Small intestine (tissue), 7 donors: ENCODE measurements around the gene DCP2. TPM values are rescaled to one million over a fixed set of nuclear protein-coding genes. Genes with fewer than 3 reads are reported as not detected.

ENCODE experiments used
- DNase-seq, 2 donors: peaks; one replicate each; pipeline versions ENCODE4 v3.0.0 to v3.0.0-alpha.2; 2013
- FAIRE-seq: peaks from 2 replicates; lab custom pipeline; 2012; peaks lifted over from hg19 to GRCh38; lab: Jason Lieb, UNC
- H3K27ac ChIP-seq, 3 donors: one replicate each; pipeline ENCODE4 v1.5.1; 2013; ENCODE audit warnings: low read length in 2 of 3, mild to moderate bottlenecking in 2 of 3, control low read depth in 1 of 3, inconsistent platforms in 1 of 3, low read depth in 1 of 3, moderate library complexity in 1 of 3
- H3K27me3 ChIP-seq, 3 donors: one replicate each; pipeline ENCODE4 v1.6.1; 2013; ENCODE audit warnings: low read length in 3 of 3, inconsistent platforms in 1 of 3; ENCODE audit not compliant: control insufficient read depth in 3 of 3, insufficient read depth in 3 of 3
- H3K36me3 ChIP-seq, 3 donors: one replicate each; pipeline ENCODE4 v1.6.1; 2013; ENCODE audit warnings: low read length in 3 of 3, inconsistent platforms in 1 of 3, low read depth in 1 of 3, mild to moderate bottlenecking in 1 of 3, moderate library complexity in 1 of 3; ENCODE audit not compliant: control insufficient read depth in 3 of 3, insufficient read depth in 2 of 3
- H3K4me1 ChIP-seq, 3 donors: one replicate each; pipeline ENCODE4 v1.6.1; 2013; ENCODE audit warnings: low read length in 2 of 3, inconsistent platforms in 1 of 3, low read depth in 1 of 3, mild to moderate bottlenecking in 1 of 3, moderate library complexity in 1 of 3; ENCODE audit not compliant: control insufficient read depth in 3 of 3, insufficient read depth in 2 of 3
- H3K4me3 ChIP-seq, 3 donors: one replicate each; pipeline ENCODE4 v1.5.1; 2013; ENCODE audit warnings: low read length in 3 of 3, control low read depth in 1 of 3, inconsistent platforms in 1 of 3, low read depth in 1 of 3, mild to moderate bottlenecking in 1 of 3, moderate library complexity in 1 of 3
- H3K9me3 ChIP-seq, 2 donors: one replicate each; pipeline ENCODE4 v1.6.1; 2013; ENCODE audit warnings: low read depth in 1 of 2, low read length in 1 of 2; ENCODE audit not compliant: control insufficient read depth in 2 of 2, insufficient read depth in 1 of 2
- WGBS, 3 donors: extraction: QIAGEN DNeasy Blood & Tissue Kit; methylation state at CpG; one replicate each; pipeline ENCODE4 v1.1.7; 2013; 5-methylcytosine and 5-hydroxymethylcytosine counted together
- polyA plus RNA-seq, 4 donors: library from polyadenylated mRNA; stranded (reverse) in 3 of 4; unstranded in 1 of 4; fragments of 200-250 nt in 3 of 4; fragments of 120-200 nt in 1 of 4; gene quantifications; one replicate each; pipeline versions ENCODE4 v1.2.1 to v1.2.3, GENCODE V29; 2013
- donor health status: healthy with polysubstance abuse.
- donor health status: control.
- donor health status: control.
- donor health status: Bipolar disorder and iron deficiency.
- donor health status: healthy.

Gene DCP2
- polyA plus RNA-seq, 4 donors: 5.6 to 19.5 (median 8.0) TPM

DNA sequence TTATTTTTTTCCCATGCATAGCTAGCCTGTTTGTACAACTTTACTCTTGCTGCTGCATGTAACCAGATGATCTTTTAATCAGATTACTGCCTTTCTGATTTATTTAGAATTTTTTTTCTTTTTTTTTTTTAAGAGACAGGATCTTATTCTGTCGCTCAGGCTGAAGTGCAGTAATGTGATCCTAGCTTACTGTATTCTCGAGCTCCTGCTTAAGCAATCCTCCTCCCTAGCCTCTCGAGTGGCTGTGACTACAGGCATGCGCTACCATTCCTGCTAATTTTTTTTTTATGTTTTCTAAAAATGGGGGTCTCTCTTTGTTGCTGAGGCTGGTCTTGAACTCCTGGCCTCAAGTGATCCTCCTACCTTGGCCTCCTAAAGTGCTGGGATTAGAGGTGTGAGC is 9.6 kb downstream of the DCP2 start:
- no peak for FAIRE-seq
- 92 to 99% (median 95%) methylated on average over 4 of the region's 4 CpGs for WGBS, 3 donors
- no peak for DNase-seq

DNA sequence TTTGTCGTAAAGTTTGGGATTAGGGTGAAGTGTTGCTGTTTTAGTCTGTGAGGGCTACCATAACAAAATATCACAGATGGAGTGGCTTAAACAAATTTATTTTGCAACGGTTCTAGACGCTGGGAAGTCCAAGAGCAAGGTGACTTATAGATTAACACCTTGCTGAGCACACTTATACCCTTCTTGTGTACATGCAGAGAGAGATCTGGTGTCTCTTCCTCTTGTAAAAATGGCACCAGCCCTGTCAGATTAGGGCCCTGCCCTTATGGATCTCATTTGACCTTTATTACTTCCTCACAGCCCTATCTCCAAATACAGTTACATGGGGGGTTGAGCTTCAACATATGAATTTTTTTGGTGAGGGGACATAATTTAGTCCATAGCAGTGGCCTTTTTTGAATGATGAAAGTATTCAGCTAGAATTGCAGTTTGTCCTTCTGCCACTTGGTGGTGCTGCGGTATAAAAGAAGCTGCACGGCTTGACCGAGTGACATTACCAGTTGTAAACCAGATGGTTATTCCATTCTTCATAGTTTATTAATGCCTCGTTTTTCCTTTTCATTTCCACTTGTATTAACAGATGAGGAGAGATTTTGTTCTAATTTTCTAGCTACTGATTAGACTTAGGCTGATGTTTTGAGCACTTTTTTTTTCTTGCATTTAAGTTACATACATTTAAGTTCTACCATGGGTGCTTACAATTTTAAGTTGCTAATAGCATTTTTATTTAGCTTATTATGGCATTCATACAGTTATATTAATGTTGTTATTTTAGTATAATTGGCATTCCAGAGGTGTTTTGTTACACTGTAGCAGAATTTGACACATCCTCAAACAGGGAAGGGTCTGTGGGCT is 19.4 kb downstream of the DCP2 start:
- H3K36me3 ChIP-seq: peaks cover 0 to 24% (median 4%) of the 10 kb centered on the region in 3 donors
- H3K9me3 ChIP-seq: no peaks in the 10 kb centered on the region
- WGBS, 3 donors: 24 to 34% (median 25%) methylated on average over 7 of the region's 7 CpGs
- H3K27ac ChIP-seq: no peak overlapping the region
- no peak overlapping the region for H3K4me3 ChIP-seq
- FAIRE-seq (no peak), DNase-seq (peak; percentile 71 to 76)
- no peaks in the 10 kb centered on the region for H3K27me3 ChIP-seq
- no peaks in the 10 kb centered on the region for H3K4me1 ChIP-seq

More for the DNA sequence above, 9.6 kb downstream of the DCP2 start:
- H3K36me3 ChIP-seq: peaks cover 0 to 10% (median 4%) of the 10 kb centered on the region in 3 donors
- H3K27ac ChIP-seq: no peak overlapping the region
- H3K4me1 ChIP-seq: no peaks in the 10 kb centered on the region
- no peaks in the 10 kb centered on the region for H3K27me3 ChIP-seq
- no peak overlapping the region for H3K4me3 ChIP-seq
- no peaks in the 10 kb centered on the region for H3K9me3 ChIP-seq

DNA sequence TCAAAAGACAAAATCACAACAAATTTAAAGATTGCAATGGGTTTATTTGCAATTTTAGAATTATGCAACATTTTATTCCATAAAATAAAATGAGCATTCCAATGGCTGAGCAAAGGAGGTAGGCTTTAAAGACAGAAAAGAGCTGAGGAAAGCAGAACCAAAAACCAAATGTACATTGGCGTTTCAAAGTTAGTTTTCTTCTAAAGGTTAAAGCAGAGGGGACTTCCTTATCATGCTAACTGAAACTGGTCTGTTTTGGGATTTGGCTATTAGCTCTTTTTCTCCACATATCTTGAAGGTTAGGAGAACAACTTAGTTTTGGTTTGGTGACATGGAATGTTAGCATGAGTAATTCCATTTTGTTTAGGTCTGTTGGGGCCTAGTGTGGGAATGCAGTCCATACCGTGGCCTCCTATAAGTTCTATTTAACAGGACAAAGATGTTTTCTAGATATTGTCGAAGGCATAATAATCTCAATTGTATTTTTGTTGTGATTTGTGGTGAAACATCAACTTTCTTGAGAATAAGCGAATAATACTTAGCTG is 20.3 kb downstream of the DCP2 start:
- Histone ChIP-seq H3K36me3 (peaks cover 3 to 26% (median 7%) of the 10 kb centered on the region in 3 donors), H3K4me1 (no peaks in the 10 kb centered on the region), H3K27me3 (no peaks in the 10 kb centered on the region), H3K9me3 (no peaks in the 10 kb centered on the region), H3K27ac (no peak overlapping the region), H3K4me3 (no peak overlapping the region)
- 84 to 88% (median 87%) methylated on average over 4 of the region's 4 CpGs for WGBS, 3 donors
- no peak for DNase-seq
- FAIRE-seq: no peak

DNA sequence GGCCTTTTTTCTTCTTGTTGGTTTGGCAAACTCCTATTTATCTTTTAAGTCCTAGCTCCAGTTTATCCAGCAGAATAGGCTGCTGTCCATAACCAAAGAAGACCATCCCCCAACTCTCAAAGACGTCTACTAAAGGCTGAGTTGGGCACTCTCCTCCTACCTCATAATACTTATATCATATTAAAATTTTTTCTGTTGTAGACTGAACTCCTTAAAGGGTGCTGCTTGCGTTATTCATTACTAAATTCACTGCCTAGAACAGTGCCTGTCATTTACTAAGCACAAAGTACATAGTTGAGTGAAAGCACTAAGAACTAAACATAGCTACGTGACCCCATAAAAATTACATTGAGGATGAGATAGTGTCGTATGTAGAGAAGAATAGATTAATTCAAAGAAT is 21.7 kb downstream of the DCP2 start:
- no peak for DNase-seq
- no peak for FAIRE-seq
- no peaks in the 10 kb centered on the region for H3K27me3 ChIP-seq
- H3K36me3 ChIP-seq: peaks cover 3 to 35% (median 10%) of the 10 kb centered on the region in 3 donors
- no peaks in the 10 kb centered on the region for H3K9me3 ChIP-seq
- no peaks in the 10 kb centered on the region for H3K4me1 ChIP-seq
- H3K4me3 ChIP-seq: no peak overlapping the region
- H3K27ac ChIP-seq: no peak overlapping the region
- WGBS, 3 donors: 91 to 93% (median 91%) methylated on average over 4 of the region's 4 CpGs

DNA sequence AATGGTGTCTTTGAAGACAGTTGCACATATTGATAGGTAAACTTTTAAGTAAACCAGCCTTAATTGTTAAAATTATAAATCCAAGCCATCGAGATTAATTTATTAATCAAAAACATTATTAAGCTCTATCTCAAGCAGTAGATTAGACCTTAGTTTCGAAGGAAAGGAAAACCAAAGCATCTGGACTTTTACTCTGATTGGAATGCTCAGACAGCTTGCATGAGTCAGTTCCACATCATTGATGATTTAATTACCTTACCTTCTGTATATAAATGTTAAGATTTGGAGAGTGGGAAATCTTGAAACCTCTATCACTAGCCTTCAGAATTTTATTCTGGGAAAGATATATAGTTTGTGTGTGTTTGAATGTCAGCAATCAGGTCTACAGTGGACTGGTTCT is 23.9 kb downstream of the DCP2 start:
- H3K36me3 ChIP-seq: peaks cover 6 to 32% (median 12%) of the 10 kb centered on the region in 3 donors
- FAIRE-seq (no peak), DNase-seq (no peak)
- no peak overlapping the region for H3K4me3 ChIP-seq
- H3K4me1 ChIP-seq: no peaks in the 10 kb centered on the region
- no peak overlapping the region for H3K27ac ChIP-seq
- 89 to 97% (median 94%) methylated on average over 2 of the region's 2 CpGs for WGBS, 3 donors
- H3K9me3 ChIP-seq: no peaks in the 10 kb centered on the region
- H3K27me3 ChIP-seq: no peaks in the 10 kb centered on the region

DNA sequence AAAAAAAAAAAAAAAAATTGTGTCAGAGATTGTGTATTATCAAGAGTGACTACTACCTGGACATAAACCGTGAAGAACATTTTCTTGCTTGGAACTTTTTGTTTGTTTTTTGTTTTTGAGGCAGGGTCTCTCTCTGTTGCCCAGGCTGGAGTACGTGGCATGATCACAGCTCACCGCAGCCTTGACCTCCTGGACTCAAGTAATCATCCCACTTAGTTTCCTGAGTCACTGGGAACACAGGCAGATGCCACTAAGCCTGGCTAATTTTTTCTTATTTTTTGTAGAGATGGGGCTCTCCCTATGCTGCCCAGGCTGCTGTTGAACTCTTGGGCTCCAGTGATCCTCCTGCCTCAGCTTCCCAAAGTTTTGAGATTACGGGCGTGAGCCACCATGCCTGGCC is 25.8 kb downstream of the DCP2 start:
- 95 to 97% (median 97%) methylated on average over 5 of the region's 5 CpGs for WGBS, 3 donors
- DNase-seq (no peak), FAIRE-seq (no peak)
- no peaks in the 10 kb centered on the region for H3K9me3 ChIP-seq
- H3K27me3 ChIP-seq: no peaks in the 10 kb centered on the region
- no peak overlapping the region for H3K4me3 ChIP-seq
- no peak overlapping the region for H3K27ac ChIP-seq
- peaks cover 9 to 42% (median 13%) of the 10 kb centered on the region in 3 donors for H3K36me3 ChIP-seq
- H3K4me1 ChIP-seq: no peaks in the 10 kb centered on the region

DNA sequence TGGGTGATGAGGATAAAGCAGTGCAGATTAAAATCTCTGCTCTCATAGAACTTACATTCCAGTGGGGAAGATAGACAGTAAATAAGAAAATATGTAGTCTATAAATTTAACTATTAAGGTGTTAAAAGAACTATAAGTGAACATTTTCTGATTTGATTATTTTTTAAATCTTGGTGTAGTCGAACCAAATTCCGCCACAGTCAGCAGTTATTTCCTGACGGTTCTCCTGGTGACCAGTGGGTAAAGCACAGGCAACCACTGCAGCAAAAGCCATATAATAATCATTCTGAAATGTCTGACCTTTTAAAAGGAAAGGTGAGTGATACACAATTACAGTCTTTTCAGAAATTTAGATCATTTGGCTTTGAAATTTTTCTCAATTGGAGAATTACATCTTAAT is 27.2 kb downstream of the DCP2 start:
- 78 to 95% (median 93%) methylated on average over 3 of the region's 3 CpGs for WGBS, 3 donors
- no peak overlapping the region for H3K27ac ChIP-seq
- DNase-seq (no peak), FAIRE-seq (no peak)
- no peaks in the 10 kb centered on the region for H3K9me3 ChIP-seq
- no peaks in the 10 kb centered on the region for H3K4me1 ChIP-seq
- peaks cover 9 to 42% (median 12%) of the 10 kb centered on the region in 3 donors for H3K36me3 ChIP-seq
- H3K27me3 ChIP-seq: no peaks in the 10 kb centered on the region
- H3K4me3 ChIP-seq: no peak overlapping the region

DNA sequence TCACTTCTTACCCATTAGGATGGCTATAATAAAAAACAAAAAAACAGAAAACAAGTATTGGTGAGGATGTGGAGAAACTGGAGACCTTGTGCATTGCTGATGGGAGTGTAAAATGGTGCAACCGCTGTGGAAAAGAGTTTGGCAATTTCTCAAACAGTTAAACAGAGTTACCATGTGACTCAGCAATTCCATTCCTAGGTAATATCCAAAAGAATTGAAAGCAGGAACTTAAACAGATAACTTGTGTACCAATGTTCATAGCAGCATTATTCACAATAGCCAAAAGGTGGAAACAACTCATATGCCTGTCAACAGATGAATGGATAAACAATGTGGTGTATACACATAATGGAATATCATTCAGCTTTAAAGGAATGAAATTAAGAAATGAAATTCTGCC is 28.9 kb downstream of the DCP2 start:
- Histone ChIP-seq H3K27ac (no peak overlapping the region), H3K27me3 (no peaks in the 10 kb centered on the region), H3K9me3 (no peaks in the 10 kb centered on the region), H3K4me1 (no peaks in the 10 kb centered on the region), H3K4me3 (no peak overlapping the region), H3K36me3 (peaks cover 9 to 40% (median 11%) of the 10 kb centered on the region in 3 donors)
- DNase-seq: no peak
- FAIRE-seq: no peak
- WGBS, 3 donors: 86 to 100% (median 100%) methylated on average over 1 of the region's 1 CpG
